Activated CD8-positive, alpha-beta memory T cell treated with anti-CD3 and anti-CD28 coated beads for 1 hour (primary cell): ENCODE results near the gene ZFP36L2.
A peak's percentile ranks its signal among the peaks of the same experiment; 100 is the strongest.
"Not testable (repeated sequence)": the region's sequence is repeated elsewhere in the genome, so short reads cannot be mapped to it uniquely, and the experiment has no call there.

ENCODE experiments used
- DNase-seq, 2 donors: peaks; one replicate each; pipeline ENCODE4 v3.0.0-alpha.2; 2020; ENCODE audit warnings: low read depth in 1 of 2; ENCODE audit errors: extremely low read depth in 1 of 2

Gene ZFP36L2

DNA sequence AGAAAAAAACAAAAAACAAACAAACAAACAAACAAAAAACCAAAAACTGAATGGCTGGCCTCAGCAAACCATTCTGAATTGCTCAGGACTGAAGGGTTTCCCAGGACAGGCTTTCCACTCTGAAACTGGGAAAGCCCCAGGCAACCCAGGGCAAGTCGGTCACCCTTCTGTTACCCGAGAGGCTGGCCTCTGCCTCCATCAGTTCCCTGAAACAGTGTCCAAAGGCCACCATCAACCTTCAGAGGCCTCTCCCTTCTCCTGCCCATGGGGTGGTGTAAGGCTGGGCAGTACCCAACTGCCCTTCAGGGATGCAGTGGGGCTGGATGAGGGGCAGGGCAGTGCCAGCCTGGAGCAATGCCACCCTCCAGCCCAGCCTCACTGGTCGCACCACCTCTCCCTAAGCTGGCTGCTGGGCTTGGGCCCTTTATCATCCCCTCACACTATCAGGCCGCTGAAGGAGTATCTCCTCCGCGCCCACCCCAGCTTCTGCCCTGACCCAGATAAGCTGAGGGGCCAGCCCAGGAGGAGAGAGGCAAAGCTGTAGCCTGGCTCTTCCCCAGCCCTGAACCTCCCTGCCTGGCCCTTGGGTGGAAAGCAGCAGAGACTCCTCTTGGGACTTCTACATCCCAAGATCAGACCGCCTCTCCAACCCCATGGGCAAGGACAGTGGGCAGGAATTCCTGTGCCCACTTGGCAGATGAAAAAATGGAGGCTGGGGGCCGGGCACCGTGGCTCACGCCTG lies 35.9 kb downstream of the ZFP36L2 start:
- DNase-seq: no peak

GRCh38 chr2:43189861-43190260 lies 36.5 kb downstream of the ZFP36L2 start:
- not testable (repeated sequence) for DNase-seq

DNA sequence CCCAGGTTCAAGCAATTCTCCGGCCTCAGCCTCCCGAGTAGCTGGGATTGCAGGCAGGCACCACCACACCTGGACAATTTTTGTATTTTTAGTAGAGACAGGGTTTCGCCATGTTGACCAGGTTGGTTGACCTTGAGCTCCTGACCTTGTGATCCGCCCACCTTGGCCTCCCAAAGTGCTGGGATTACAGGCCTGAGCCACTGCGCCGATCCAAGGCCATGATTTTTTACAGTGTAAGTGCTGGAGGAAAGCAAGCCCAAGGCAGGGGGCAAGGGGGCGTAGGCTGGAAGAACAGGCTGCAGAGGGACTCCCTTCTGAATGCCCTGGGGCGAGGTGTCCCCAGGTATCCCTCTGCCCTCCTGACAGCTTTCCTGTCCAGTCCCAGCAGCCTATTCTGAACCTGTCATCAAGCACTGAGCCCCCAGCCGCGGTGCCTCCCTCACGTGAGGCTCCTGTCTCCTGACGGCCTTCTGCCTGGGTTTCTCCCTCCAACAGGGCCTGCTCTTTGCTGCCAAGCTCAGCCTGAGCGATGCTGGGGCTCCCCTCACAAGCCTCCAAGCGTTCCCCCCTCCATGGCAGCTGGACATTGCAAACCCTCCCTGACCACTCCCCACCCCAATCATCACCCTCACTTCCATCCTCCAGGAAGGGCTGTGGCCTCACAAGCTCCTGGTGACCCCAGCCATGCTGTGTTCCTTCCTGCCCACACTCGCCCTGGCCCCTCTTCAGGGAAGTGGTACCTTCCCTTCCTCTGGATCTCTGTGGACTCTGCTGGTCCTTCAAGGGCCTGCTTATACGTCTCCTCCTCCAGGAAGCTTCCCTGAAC lies 37.6 kb downstream of the ZFP36L2 start:
- no peak for DNase-seq

DNA sequence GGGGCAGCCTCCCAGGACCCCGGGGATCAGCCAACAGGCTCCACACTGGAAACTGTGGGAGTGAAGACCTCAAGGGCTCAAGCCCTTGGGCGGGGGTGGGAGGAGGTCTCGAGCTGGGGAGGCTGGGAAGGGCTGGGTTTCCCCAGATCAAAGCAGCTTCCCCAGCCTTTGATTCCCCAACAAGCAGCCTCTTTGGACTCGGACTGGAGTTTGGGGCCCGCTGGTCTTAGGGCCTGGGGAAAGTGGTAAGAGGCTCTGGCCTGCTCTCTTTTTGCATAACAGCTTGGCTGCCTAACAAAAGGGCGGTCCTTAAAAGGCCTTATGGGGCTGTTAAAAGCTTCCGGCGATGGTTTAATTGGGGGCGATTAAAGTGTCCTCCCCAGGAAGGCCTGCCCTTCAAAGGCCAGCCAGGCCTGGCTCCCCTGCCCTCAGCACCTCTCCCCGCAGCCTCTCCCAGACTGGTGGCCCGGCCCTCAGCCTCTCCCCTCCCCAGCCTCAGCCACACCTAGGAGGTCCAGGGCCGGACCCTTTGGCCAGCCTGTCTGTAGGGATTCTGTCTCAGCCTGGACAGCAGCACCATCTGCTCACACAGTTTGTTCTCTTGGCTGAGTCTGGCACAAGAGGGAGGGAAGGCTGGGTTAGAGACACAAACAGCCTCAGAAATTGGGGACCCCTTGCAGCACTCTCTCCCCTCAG lies 39.6 kb downstream of the ZFP36L2 start:
- DNase-seq: no peak

- DNase-seq: no peak
These were observed 40.1 kb downstream of the ZFP36L2 start for GRCh38 chr2:43186321-43186678.

DNA sequence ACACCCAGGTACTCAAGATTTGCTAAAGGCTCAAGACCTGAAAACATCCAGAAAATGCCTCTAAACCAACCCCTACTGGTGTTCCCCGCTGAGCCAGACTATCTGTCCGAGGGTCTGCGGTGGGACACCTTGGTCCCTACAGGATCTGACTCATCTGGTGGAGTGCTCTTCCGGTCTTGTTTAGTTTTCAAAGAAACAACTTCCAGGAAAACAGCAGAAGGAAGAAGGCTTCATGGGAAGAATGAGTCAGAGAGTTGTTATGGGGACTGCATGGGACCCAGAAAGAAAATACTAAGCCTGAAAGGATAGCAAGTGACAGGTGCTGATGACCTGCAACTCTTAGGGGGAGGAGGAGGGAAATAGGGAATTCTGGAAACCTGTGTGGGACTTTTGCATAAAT lies 41.3 kb downstream of the ZFP36L2 start:
- DNase-seq: no peak

- no peak for DNase-seq
These were observed 42.0 kb downstream of the ZFP36L2 start for GRCh38 chr2:43184339-43184895.

DNA sequence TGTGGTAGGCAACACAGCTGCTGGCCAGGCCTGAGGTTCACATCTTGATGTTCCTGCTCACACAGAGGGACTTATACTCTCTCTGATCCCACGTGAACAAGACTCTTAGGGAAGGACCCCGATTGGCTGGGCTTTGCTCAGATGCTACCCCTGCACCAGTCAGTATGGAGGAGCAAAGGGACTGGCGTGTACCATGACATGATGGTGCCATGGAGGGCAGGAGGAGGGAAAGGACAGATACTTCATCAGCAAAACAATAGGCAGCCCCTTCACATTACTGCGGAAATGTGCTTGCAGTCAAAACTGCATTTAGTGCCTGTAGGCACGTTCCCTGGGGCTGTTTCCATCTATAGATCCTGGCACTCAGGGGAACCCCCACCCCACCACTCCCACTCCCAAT lies 42.7 kb downstream of the ZFP36L2 start:
- DNase-seq: no peak

GRCh38 chr2:43180897-43181296 lies 45.5 kb downstream of the ZFP36L2 start:
- DNase-seq: no peak

GRCh38 chr2:43179942-43180341 lies 46.5 kb downstream of the ZFP36L2 start:
- no peak for DNase-seq

DNA sequence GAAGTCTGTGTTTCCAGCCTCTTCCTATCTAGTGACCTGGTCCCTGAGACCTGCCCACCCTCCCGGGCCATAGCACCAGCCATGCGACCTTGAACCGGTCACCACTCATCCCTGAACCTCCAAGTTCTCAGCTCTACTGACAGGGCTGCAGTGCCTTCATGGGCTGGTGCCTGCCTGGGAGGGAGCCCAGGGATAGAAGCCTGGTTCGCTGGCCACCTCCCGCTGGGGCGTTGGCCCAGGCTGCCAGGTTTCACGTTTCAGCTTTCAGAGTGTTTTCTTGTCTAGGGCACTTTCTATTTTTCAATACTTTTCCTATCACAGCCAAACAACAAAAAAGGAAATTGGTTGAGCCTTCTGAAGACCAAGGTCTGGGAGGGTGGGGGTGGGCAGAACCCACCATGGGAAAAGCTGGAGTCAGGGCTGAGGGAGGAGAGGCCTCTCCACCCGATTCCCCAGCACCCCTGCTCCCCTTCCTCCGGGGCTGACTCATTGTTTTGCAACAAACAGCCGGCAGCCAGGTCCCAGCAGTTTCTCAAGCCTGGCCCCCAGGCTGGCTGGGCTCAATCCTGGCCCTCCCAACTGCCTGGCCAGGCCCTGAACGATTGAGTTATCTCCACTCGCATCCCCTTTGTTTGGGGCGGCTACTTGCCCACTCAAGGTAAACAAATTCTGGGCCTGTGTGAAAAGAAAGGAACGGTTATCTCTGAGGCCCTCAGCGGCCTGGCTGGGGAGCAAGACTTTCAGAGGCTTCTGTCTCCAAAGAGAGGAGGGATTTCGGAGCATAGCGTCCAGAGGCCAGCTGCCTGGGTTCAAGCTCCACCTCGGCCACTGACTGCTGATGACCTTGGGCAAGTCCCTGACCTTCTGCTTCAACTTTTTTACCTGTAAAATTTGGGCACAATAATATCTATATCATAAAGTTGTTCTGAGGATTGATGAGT lies 47.5 kb downstream of the ZFP36L2 start:
- no peak for DNase-seq

DNA sequence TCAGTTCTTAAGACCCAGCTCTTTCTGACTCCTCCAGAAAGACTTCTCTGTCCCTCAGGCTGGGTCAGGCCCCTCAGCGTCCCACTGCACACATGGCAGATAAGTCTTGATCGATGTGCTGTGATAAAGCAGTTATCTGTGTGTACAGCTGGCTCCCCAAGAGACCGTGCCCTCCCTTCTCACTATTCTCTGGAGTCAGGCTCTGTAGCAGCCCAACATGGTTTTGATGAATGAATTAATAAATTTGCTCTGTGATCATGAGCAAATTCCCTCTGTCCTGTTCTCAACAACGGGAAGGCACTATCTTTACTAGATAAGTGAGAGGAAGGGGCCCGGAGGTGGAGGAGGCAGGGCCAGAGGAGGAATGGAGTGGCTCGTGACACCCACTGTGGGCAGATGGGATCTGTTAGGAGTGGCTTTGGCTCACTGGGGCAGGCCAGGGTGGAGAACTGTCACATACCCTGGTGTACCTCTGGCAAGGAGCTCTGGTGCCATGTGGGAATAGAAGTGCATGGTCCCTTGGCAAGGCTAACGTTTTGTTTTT lies 48.3 kb downstream of the ZFP36L2 start:
- no peak for DNase-seq

DNA sequence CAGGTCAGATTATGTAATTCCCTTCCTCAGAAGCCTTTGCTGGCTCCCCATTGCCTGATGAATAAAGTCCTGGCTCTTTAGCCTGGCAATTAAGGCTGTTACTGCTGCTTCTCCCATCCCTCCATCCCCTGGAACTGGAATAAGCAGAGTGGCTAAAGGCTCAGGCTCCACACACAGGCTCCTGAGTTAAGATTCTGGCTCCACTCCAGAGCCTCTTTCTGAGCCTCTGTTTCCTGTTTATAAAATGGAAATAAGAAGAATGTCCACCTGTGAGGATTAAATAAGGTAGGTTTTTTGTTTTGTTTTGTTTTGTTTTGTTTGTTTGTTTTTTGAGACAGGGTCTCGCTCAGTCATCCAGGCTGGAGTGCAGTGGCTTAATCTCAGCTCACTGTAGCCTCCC lies 50.0 kb downstream of the ZFP36L2 start:
- no peak for DNase-seq

DNA sequence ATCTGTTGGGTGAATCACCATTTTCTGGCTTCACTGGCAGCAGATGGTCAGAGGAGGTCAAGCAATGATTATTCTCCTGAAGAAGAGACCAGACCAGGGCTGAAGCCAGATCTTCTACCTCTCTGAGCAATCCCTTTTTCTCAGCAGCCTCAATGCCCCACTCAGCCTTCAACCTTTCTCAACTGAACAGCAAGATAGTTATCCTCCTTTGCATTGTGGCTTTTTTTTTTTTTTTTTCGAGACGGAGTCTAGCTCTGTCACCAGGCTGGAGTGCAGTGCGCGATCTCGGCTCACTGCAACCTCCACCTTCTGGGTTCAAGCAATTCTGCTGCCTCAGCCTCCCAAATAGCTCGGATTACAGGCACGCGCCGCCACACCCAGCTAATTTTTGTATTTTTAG lies 50.5 kb downstream of the ZFP36L2 start:
- no peak for DNase-seq

DNA sequence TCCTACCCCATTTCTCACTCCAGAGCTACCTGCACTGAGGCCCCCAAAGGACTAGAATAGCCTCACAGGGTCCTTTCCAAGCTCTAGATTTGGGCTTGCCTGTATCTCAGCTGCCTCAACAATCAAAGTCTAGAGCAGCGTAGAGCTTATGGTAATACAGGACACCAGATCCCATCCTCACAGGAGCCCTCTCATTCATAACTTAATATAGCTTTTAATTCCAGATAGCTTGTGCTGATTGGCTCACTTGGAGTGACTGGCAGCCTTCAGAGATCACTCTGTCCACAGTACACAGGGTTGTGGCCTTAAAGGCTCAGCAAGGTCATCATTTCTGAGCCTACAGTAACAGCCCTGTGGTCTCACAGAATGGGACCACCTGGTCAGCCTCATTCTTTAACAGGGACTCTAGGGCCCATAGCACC lies 51.4 kb downstream of the ZFP36L2 start:
- no peak for DNase-seq

- peak; percentile 48 to 55 for DNase-seq
These were observed 52.0 kb downstream of the ZFP36L2 start for GRCh38 chr2:43174368-43174916.
